Erythroblast (primary cell): ENCODE results near the gene DOK7.

ENCODE experiments used
- GATA1 ChIP-seq: IDR thresholded peaks from 2 replicates; pipeline ENCODE4 v1.6.1; 2011; ENCODE audit warnings: low read depth, mild to moderate bottlenecking, control low read depth, low read length, moderate library complexity
- POLR2A ChIP-seq: IDR thresholded peaks from 2 replicates; pipeline ENCODE4 v1.6.1; 2011; ENCODE audit warnings: mild to moderate bottlenecking, low read length

DNA sequence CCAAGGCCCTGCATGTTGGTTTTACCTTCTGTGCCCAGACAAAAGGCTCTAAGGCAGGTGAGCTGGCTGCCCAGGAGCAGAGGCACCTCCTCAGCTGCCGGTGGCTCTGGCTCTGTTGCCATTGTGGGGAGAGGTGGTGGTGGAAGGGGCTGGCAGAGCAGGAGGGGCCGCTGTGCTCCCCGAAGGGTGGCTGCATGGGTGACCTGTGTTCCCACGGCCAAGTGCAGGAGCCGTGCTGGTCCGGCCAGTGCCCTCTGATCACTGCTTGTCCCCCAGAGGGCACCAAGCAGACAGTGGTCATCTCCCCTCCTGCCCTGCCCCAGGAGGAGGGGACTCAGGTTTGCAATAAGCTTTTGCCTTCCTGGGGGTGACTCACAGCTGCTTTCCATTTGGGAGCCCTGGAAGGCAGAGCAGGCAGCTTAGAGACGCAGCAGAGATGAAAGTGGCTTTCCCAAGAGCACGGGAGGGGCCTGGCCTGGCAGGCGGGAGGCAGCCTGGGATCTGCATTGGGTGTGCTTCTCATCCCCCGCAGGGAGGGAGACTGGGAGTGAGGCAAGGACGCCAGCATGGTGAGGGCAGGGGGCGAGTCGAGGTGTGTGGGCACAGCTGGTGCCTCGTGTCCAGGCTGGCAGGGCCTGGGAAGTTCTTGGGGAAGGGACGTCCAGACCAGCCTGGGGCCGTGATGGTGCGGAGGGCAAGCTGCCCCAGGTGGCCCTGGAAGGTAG, 28.7 kb downstream of the DOK7 start:
- TF ChIP-seq POLR2A (no peak), GATA1 (no peak)
